NCI-H2107 treated with DMSO at 0.1 percent for 48 hours (cell line): ENCODE data around the gene AFAP1.

Experiments
- DNase-seq: peaks from one replicate; lab custom pipeline; 2025; ENCODE audit not compliant: unreplicated experiment; lab: John Stamatoyannopoulos, UW

Gene AFAP1

GRCh38 chr4:7868892-7869471, 70.7 kb downstream of the AFAP1 start:
- no peak for DNase-seq

- no peak for DNase-seq
These were observed 71.3 kb downstream of the AFAP1 start for GRCh38 chr4:7868436-7868775.

GRCh38 chr4:7867701-7868435, 71.8 kb downstream of the AFAP1 start:
- no peak for DNase-seq

GRCh38 chr4:7867191-7867590, 72.5 kb downstream of the AFAP1 start:
- DNase-seq, result no peak

- no peak for DNase-seq
These were observed 74.1 kb downstream of the AFAP1 start for GRCh38 chr4:7865533-7865932.

GRCh38 chr4:7864685-7865084, 75.0 kb downstream of the AFAP1 start:
- no peak for DNase-seq

GRCh38 chr4:7863911-7864681, 75.6 kb downstream of the AFAP1 start:
- DNase-seq, result no peak

GRCh38 chr4:7862561-7863192, 77.0 kb downstream of the AFAP1 start:
- DNase-seq, result no peak

- no peak for DNase-seq
These were observed 78.2 kb downstream of the AFAP1 start for GRCh38 chr4:7861440-7861881.

GRCh38 chr4:7860600-7861163, 79.0 kb downstream of the AFAP1 start:
- no peak for DNase-seq

- DNase-seq, result no peak
These were observed 80.3 kb downstream of the AFAP1 start for GRCh38 chr4:7859326-7859725.

GRCh38 chr4:7858498-7858897, 81.2 kb downstream of the AFAP1 start:
- DNase-seq, result no peak

- no peak for DNase-seq
These were observed 81.7 kb downstream of the AFAP1 start for GRCh38 chr4:7857993-7858392.

GRCh38 chr4:7857238-7857701, 82.4 kb downstream of the AFAP1 start:
- DNase-seq, result no peak

GRCh38 chr4:7855731-7856130, 83.9 kb downstream of the AFAP1 start:
- no peak for DNase-seq

- no peak for DNase-seq
These were observed 84.8 kb downstream of the AFAP1 start for GRCh38 chr4:7854697-7855370.

- DNase-seq, result no peak
These were observed 85.4 kb downstream of the AFAP1 start for GRCh38 chr4:7854216-7854615.

GRCh38 chr4:7853271-7853670, 86.4 kb downstream of the AFAP1 start:
- DNase-seq, result no peak

- DNase-seq, result no peak
These were observed 87.0 kb downstream of the AFAP1 start for GRCh38 chr4:7852568-7853185.

GRCh38 chr4:7850489-7850888, 89.2 kb downstream of the AFAP1 start:
- DNase-seq, result no peak
